HUDEP-2 (cell line): ENCODE results near the gene CIZ1.

ENCODE experiments used
- DNase-seq, 76 experiments: peaks; one replicate each; lab custom pipeline; 2025; ENCODE audit not compliant: unreplicated experiment in 76 of 76; lab: John Stamatoyannopoulos, UW

Gene CIZ1

DNA sequence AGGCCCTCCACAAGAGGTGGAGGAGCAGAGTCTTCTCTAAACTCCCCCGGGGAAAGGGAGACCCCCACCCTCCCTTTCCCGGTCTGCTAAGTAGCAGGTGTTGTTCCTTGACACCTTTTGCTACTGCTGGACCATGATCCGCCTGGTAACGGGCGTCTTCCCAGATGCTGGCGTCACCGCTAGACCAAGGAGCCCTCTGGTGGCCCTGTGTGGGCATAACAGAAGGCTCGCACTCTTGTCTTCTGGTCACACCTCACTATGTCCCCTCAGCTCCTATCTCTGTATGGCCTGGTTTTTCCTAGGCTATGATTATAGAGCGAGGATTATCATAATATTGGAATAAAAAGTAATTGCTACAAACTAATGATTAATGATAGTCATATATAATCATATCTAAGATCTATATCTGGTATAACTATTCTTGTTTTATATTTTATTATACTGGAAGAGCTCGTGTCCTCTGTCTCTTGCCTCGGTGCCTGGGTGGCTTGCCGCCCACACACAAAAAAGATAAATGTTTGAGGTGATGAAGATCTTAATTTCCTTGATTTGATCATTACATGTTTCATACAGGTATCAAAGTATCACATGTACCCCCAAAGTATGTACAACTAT, 61.3 kb downstream of the CIZ1 start:
- peak in 19 of 76 experiments; percentile 29 to 68 (median 49) for DNase-seq

- no peak for DNase-seq
Measured at GRCh38 chr9:128128836-128129590, 62.4 kb downstream of the CIZ1 start.

DNA sequence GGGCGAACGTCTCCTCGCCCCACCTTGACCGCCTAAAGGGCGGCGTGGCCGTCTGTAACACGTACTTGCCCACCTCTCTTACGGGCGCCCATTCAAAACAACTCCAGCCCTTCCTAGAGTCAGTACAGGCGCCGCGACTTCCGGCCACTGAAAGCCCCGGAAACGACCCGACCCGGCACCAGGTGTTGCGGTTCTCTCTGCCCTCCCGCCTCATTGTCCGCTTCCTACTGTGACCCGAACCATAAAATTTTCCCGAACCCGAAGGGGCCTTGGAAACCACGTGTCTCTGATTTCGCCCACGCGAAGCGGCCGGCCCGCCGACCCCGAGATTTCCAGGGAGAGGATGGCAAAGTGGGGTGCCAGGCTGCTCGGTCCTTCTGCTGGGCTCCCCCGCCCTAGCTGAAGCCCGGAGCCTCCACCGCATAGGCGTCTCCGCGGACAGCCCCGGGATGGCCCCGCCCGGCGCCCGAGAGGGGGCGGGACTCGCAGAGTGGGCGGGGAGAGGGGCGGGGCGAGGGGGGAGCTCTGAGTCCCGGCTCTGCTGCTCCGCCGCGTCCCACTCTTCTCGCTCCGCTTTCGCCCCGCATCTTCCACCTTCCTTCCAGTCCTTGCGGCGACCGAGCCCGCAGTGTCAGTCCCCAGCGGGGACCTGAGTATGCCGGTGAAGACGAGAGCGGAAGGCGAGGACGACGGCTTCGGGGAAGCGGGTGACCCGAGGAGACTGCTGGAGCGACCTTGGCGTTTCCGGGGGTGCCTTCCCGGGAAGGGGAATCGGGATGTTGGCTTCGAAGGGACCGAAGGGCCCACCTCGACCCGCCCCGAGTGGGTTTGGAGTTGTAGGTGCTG, 63.2 kb downstream of the CIZ1 start:
- DNase-seq: peak in 75 of 76 experiments; percentile 31 to 98 (median 81)

- peak in 72 of 76 experiments; percentile 13 to 88 (median 70) for DNase-seq
Measured at GRCh38 chr9:128127568-128127989, 63.8 kb downstream of the CIZ1 start, which contains the start of gene PTGES2. Gene PTGES2, minus strand, starts transcription at chr9:128127729. Its CDS starts 12 bp downstream, at chr9:128127717.

DNA sequence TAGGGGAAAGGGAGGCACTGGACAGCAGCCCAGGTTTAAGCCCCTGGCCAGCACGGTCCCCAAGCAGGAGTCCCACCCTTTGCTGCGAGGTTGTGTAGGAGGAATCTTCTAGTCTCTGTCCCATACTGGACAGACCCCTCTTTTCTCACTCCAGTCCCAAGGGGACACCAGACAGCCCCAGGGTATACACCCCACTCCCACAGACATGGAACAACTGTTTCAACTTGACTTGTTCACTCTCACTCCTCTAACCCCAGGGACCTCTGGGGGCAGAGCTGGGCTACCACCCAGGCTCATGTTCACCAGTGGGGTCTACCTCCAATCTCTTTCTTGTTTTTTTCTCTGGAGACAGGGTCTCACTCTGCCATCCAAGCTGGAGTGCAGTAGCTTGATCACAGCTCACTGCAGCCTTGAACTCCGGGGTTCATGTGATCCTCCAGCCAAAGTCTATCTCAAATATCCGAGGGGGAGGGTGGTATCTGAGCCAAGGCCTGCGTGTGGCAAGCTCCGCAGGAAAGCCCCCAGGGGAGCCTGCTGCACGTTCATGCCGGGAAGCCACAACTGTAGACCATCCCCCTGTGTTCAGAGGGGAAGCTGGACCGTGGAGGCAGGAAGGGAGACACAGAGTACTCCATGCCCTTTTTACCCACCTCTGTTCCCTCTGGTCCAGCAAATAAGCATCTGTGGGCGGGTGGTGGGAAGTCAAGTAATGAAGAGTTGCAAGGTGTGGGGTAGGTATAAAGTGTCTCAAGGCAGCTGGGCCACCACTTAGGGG, 65.6 kb downstream of the CIZ1 start:
- no peak for DNase-seq

GRCh38 chr9:128124873-128125579, 66.3 kb downstream of the CIZ1 start:
- peak in 55 of 76 experiments; percentile 2 to 66 (median 37) for DNase-seq

DNA sequence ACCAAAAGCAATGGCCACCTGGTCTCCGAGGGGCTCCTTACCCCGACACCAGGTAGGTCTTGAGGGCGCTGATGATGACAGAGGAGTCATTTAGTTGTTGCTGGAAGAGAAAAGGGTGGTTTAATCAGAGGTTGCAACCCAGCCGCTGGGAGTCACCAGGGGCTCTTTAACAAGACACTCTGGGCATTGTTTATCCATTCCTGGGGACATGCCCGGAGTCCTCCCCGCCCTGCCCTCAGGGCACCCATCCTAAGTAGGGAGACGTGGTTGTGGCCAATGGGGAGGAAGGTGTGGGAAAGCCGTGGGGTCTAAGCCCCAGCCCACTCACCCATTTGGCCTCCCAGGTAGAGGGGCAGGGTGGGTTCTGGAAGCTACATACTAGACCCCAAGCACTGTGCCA, 66.9 kb downstream of the CIZ1 start:
- no peak for DNase-seq

DNA sequence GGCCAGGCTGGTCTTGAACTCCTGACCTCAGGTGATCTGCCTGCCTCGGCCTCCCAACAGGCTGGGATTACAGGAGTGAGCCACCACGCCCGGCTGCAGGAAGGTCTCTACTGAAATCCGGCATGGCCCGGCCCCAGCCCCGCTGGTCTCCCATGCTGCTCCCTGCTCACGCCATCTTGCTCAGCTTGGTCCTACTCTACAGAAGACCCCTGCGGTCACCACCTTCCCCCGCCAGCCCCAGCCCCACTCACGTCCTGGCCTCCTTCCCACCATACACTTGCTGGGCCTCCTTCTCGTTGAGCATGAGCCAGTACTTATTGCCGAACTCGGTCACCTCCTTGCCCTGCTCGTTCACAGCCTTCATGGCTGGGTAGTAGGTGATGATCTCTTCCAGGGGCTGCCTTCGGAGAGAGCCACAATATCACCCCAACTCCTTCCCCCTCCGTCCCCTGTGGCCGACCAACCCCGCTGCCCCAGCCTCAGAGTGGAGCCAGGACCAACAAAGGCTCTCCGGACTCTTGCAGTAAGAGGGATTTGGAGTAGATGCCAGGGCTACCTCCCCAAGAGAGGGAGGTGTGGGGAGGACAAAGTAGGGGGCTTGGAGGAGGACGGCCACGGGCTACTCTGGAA, 67.8 kb downstream of the CIZ1 start:
- no peak for DNase-seq

GRCh38 chr9:128122809-128123175, 68.6 kb downstream of the CIZ1 start:
- no peak for DNase-seq

DNA sequence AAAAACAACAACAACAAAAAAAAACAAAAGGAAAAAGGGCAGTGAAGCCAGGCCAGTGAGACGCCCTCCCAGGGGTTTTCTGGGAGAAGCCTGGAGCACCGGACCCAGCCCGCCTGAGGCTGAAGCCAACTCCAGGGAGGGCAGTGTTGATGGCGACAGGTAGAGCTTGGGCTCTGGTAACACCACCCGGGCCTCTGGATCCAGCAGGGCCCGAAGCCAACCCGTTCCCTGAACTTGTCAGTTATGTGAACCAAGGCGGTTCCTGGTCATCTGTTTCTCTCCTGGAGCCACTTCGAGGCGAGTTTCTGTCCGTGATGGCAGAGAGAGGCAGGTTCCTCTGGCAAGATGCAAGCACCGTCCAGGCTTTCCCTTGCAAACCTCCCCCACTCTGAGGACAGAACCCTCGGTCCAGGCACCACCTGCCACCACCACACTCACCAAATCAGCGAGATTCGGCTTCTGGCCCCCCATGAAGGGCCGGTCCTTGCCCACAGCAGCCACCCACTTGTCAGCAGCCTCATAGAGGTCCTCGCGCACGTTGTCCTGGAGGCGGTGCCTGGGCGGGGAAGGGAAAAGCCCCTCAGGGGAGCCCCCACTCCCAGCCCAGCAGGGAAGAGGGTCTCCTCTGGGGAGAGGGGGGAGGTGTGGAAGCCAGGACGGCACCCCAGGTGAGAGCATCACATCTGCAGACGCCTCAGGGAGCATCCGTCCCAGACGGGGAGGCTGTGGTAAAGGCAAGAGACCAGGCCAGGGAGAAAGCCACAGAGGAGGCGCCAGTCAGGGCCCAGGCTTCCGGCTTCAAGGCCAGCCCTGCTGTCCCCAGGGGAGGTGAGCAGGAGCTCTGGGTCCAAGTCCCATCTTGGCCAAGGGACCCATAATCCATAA, 69.2 kb downstream of the CIZ1 start:
- no peak for DNase-seq

- DNase-seq: no peak
Measured at GRCh38 chr9:128121466-128121810, 69.9 kb downstream of the CIZ1 start.

DNA sequence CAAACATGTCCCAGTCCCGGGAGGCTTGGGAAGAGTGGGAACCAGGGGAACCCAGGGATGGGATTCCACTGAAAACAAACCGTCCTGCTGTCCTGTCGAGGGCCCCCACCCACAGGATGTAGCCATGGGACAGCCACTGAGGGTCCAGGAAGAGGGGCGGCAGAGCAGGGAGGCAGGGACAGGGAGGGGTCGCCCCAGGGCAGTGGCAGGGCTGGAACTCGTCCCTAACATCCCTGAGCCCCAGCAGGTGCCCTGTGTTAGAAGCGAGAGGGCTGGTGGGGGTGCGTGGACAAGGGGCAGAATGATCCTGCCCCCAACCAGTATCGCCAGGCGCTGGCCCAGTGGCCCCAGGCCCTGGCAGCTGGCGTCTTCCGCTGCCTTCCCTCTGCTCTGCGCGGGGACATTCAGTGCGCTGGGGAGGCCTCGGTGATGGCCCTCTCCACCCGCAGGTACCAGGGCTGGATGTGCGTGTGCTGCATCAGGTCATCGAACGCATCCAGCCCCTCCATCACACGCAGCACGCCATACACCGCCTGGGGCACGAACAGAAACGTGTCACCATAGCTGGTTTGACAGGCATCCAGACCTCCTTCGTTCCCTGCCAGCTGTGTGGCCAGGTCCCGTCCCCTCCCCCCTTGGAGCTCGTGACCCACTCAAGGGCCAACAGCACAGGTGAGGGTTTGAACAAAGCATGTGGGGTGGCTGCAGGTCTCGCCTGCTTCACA, 70.5 kb downstream of the CIZ1 start:
- no peak for DNase-seq

DNA sequence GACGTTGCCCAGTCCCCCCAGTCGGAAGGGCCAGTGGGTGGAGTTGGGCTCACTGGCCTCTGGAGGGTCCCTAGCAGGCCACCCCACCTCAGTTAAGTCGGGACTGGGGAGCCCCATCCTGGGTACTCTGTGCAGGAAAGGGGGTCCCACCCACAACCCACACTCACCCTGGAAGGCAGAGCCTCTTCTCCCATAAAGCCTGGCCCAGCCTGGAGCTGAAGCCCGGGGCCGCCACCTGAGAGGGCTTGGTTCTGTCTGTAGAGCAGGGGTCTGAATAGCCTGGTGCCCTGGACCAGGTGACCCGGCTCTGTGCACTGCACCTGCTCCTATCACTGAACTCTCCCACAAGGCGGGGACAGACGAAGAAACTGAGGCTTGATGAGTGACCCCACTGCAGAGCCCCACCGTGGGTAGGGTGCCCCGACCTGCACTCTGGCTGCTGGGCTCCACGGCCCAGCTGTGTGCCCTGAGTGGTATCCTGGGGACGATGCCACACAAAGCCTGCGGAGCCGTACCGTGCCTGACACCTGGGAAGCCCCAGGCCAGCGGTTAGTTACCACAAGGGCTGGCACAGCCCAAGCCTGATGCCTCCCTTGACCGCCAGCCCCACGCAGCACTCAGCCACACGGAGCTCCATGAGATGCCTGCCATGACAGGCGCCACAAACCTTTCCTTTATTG, 71.2 kb downstream of the CIZ1 start:
- no peak for DNase-seq

GRCh38 chr9:128118971-128119665, 72.3 kb downstream of the CIZ1 start:
- DNase-seq: no peak

DNA sequence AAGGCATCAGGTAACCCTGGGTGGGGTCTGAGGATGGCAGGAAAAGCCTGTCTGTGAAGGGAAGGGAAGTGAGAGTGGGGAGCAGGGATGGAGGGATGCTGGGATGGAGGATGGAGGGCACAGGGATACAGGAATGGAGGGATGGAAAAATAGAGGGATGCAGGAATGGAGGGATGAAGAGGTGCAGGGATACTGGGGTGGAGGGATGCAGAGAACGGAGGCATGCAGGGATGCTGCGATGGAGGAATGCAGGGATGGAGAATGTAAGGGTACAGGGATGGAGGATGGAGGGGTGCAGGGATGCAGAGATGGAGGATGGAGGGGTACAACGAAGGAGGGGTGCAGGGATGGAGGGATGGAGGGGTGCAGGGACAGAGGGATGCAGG, 72.9 kb downstream of the CIZ1 start:
- DNase-seq: no peak

- peak in 75 of 76 experiments; percentile 27 to 98 (median 87) for DNase-seq
Measured at GRCh38 chr9:128117613-128118471, 73.5 kb downstream of the CIZ1 start.
